Hepatocyte (in vitro differentiated cells): ENCODE data around the gene ATP8A2. TPM values are rescaled to one million over a fixed set of nuclear protein-coding genes. Genes with fewer than 3 reads are reported as not detected.

Experiments
- DNase-seq: peaks from one replicate; pipeline ENCODE4 v3.0.0-alpha.2; 2016; ENCODE audit warnings: low spot score
- H2AFZ ChIP-seq: fragments of 200-600 bp; sonication (generic); 2 replicates; pipeline ENCODE4 v1.6.0; 2016; ENCODE audit warnings: antibody characterized with exemption, mild to moderate bottlenecking
- H3K27ac ChIP-seq: fragments of 200-600 bp; sonication (generic); 2 replicates; pipeline ENCODE4 v1.5.1; 2016; ENCODE audit warnings: mild to moderate bottlenecking
- H3K27me3 ChIP-seq: fragments of 200-600 bp; sonication (generic); 2 replicates; pipeline ENCODE4 v1.6.1; 2016
- H3K36me3 ChIP-seq: fragments of 200-600 bp; sonication (generic); replicated peaks from 2 replicates; pipeline ENCODE4 v1.5.1; 2016; ENCODE audit warnings: low read depth; ENCODE audit not compliant: insufficient read depth
- H3K4me1 ChIP-seq: fragments of 200-600 bp; sonication (generic); 2 replicates; pipeline ENCODE4 v1.5.1; 2016; ENCODE audit warnings: mild to moderate bottlenecking, moderate library complexity; ENCODE audit not compliant: insufficient read depth
- H3K4me2 ChIP-seq: fragments of 200-600 bp; sonication (generic); 2 replicates; pipeline ENCODE4 v1.6.0; 2016
- H3K4me3 ChIP-seq: fragments of 200-600 bp; sonication (generic); 2 replicates; pipeline ENCODE4 v1.5.1; 2016; ENCODE audit warnings: mild to moderate bottlenecking
- H3K79me2 ChIP-seq: fragments of 200-600 bp; sonication (generic); 2 replicates; pipeline ENCODE4 v1.6.0; 2017; ENCODE audit warnings: mild to moderate bottlenecking
- H3K9me2 ChIP-seq: fragments of 200-600 bp; sonication (generic); replicated peaks from 2 replicates; pipeline ENCODE4 v1.6.0; 2017; ENCODE audit warnings: mild to moderate bottlenecking; ENCODE audit not compliant: insufficient read depth
- H3K9me3 ChIP-seq: fragments of 200-600 bp; sonication (generic); 2 replicates; pipeline ENCODE4 v1.5.1; 2016; ENCODE audit warnings: low read depth, mild to moderate bottlenecking
- H4K20me1 ChIP-seq: fragments of 200-600 bp; sonication (generic); 2 replicates; pipeline ENCODE4 v1.6.0; 2016; ENCODE audit warnings: mild to moderate bottlenecking; ENCODE audit not compliant: insufficient read depth, poor library complexity, severe bottlenecking
- EZH2 ChIP-seq: fragments of 200-600 bp; sonication (generic); IDR thresholded peaks from 2 replicates; pipeline ENCODE4 v1.6.1; 2016; ENCODE audit warnings: antibody characterized with exemption, mild to moderate bottlenecking, borderline replicate concordance
- EZH2phosphoT487 ChIP-seq: fragments of 200-600 bp; sonication (generic); IDR thresholded peaks from one replicate; pipeline ENCODE4 v1.6.1; 2018; ENCODE audit warnings: antibody characterized with exemption, mild to moderate bottlenecking, low read depth, moderate library complexity; ENCODE audit not compliant: unreplicated experiment, severe bottlenecking
- WGBS: methylation state at CpG from one replicate; pipeline ENCODE4 v1.1.6; 2016; ENCODE audit warnings: low lambda C conversion rate; ENCODE audit errors: missing lambda C conversion rate; 5-methylcytosine and 5-hydroxymethylcytosine counted together
- polyA plus RNA-seq: library from polyadenylated mRNA; unstranded; fragments of >200 nt; fragmentation: Nextera tagmentation; extraction: Ambion mirVana; gene quantifications from 2 replicates; pipeline ENCODE4 v1.2.1, GENCODE V29; 2016
- total RNA-seq: library from RNA; depleted of rRNA; stranded (reverse); fragments of >200 nt; gene quantifications from 2 replicates; pipeline ENCODE4 v1.2.3, GENCODE V29; 2014
- TF ChIP-seq, protein P1 (sequence below): fragments of 200-600 bp; sonication (generic); IDR thresholded peaks from 2 replicates; pipeline ENCODE4 v1.5.1; 2016; ENCODE audit warnings: antibody characterized with exemption, mild to moderate bottlenecking; ENCODE audit not compliant: poor library complexity

Gene ATP8A2
- total and polyA plus RNA-seq, 2 experiments from 2014 or later: 2.1 to 3.1 TPM

DNA sequence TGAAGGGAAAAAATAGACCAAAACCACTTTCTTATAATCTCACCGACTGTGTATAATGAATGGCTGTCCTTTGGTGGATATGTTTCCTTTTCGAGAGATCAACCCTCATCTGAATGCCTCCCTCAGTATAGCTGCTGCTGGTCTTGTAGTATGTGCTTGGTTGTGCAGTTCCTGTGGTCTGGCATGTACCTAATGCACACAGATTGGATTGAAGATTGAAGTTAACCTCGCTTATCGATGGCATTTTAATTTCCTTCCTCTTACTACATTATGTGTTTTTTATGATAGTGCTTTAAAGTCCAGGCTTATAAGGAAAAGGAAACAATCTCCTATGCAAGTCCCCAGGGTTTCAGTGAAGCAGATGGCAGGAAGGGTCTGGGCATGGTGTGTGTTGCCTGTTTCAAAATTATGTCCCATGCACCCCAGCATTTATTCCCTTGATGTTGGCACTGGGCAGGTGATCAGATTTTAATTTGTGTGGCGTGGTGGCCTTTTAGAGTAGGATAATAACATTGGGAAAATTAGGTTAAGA is 346.0 kb downstream of the ATP8A2 start:
- no peak for DNase-seq
- TF ChIP-seq EZH2: no peak
- no peak for TF ChIP-seq EZH2phosphoT487
- TF ChIP-seq, protein P1, sequence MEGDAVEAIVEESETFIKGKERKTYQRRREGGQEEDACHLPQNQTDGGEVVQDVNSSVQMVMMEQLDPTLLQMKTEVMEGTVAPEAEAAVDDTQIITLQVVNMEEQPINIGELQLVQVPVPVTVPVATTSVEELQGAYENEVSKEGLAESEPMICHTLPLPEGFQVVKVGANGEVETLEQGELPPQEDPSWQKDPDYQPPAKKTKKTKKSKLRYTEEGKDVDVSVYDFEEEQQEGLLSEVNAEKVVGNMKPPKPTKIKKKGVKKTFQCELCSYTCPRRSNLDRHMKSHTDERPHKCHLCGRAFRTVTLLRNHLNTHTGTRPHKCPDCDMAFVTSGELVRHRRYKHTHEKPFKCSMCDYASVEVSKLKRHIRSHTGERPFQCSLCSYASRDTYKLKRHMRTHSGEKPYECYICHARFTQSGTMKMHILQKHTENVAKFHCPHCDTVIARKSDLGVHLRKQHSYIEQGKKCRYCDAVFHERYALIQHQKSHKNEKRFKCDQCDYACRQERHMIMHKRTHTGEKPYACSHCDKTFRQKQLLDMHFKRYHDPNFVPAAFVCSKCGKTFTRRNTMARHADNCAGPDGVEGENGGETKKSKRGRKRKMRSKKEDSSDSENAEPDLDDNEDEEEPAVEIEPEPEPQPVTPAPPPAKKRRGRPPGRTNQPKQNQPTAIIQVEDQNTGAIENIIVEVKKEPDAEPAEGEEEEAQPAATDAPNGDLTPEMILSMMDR: no peak
- Histone ChIP-seq H3K36me3 (no peaks in the 10 kb centered on the region), H3K4me3 (no peak overlapping the region), H3K79me2 (no peaks in the 10 kb centered on the region), H3K9me3 (no peaks in the 10 kb centered on the region), H3K4me1 (no peaks in the 10 kb centered on the region), H4K20me1 (no peaks in the 10 kb centered on the region), H3K27me3 (peaks cover 18% of the 10 kb centered on the region), H2AFZ (no peak overlapping the region), H3K9me2 (no peaks in the 10 kb centered on the region), H3K27ac (no peak overlapping the region), H3K4me2 (no peak overlapping the region)
- 82% methylated on average over 5 of the region's 5 CpGs for WGBS

DNA sequence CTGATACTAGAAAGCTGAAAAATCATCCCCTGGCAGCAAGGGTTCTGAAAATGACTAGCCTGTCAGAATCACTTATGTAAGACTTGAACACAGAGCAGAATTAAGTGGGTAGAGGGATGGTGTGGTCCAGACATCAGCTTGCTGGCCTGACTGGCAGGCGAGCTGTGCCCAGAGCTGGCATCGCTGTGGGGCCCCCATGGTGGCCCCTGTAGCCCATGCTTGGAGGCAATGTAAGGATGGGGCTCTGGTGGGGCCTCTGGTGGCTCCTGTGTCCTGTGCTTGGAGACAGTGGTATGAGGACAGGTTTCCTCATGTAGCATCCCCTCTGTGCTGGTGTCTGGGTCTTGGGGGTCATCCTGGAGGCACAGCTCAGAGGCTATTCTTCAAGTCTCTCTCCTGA is 347.9 kb downstream of the ATP8A2 start:
- Histone ChIP-seq H3K36me3 (no peaks in the 10 kb centered on the region), H4K20me1 (no peaks in the 10 kb centered on the region), H3K4me3 (no peak overlapping the region), H3K9me3 (no peaks in the 10 kb centered on the region), H3K4me2 (no peak overlapping the region), H2AFZ (no peak overlapping the region), H3K9me2 (no peaks in the 10 kb centered on the region), H3K27ac (no peak overlapping the region), H3K79me2 (no peaks in the 10 kb centered on the region), H3K27me3 (peaks cover 8% of the 10 kb centered on the region), H3K4me1 (no peaks in the 10 kb centered on the region)
- 92% methylated on average over 2 of the region's 2 CpGs for WGBS
- no peak for DNase-seq
- TF ChIP-seq EZH2phosphoT487 (no peak), EZH2 (no peak)
- TF ChIP-seq, protein P1: no peak

DNA sequence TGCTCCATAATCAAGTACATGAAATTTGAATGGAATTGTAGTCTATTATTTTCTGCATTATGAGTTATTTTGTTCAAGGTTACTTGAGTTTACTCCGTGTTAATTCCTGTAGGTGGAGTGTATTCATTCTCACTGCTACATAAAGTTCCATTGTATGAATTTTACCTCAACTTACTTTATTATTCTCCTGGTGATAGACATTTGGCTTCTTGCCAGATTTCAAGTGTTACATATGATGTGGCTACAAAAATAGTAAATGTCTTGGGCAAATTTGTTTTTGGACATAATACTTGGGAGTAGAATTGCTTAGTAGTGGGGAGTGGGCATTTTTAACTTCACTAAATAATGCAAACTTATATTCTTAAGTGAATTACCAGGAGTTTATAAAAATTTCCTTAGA is 351.1 kb downstream of the ATP8A2 start:
- H4K20me1 ChIP-seq: no peaks in the 10 kb centered on the region
- H3K36me3 ChIP-seq: no peaks in the 10 kb centered on the region
- H2AFZ ChIP-seq: no peak overlapping the region
- no peaks in the 10 kb centered on the region for H3K9me2 ChIP-seq
- H3K4me2 ChIP-seq: no peak overlapping the region
- H3K27ac ChIP-seq: no peak overlapping the region
- TF ChIP-seq EZH2: no peak
- TF ChIP-seq, protein P1: no peak
- TF ChIP-seq EZH2phosphoT487: no peak
- no peak for DNase-seq
- H3K9me3 ChIP-seq: no peaks in the 10 kb centered on the region
- H3K4me3 ChIP-seq: no peak overlapping the region
- 95% methylated on average over 1 of the region's 1 CpG for WGBS
- peaks cover 5% of the 10 kb centered on the region for H3K27me3 ChIP-seq
- H3K79me2 ChIP-seq: no peaks in the 10 kb centered on the region
- no peaks in the 10 kb centered on the region for H3K4me1 ChIP-seq
